ENCODE data around the gene NINJ1. TPM values are rescaled to one million over a fixed set of nuclear protein-coding genes. Genes with fewer than 3 reads are reported as not detected.

NINJ1 gene
- total and polyA plus RNA-seq, 5 donors from 2014 or later: 68.5 to 144 (median 75.4) TPM

DNA sequence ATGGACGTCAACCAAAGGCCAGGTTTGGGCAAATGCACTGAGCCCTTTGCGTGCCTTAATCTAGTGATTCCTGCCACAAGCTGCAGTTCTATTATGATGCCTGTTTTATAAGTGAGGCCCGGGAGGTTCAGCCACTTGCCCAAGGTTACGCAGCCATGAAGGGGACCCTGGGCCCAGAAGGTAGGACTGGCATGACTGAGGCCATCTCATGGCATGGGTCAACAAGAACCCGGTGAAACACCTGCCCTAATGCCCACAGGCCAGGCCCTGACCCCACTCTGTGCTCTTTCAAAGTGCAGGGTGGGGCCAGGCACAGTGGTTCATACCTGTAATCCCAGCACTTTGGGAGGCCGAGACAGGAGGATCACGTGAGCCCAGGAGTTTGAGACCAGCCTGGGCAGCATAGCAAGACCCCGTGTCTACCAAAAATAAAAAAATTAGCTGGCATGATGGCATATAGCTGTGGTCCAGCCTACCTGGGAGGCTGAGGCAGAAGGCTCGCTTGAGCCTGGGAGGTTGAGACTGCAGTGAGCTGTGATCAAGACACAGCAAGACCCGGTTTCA, 8.6 kb downstream of the NINJ1 start:
- H3K9me3 Mint-ChIP-seq: no peaks in the 10 kb centered on the region
- peak overlapping the region in 2 of 4 donors; percentile 67 to 73 for H3K4me3 Mint-ChIP-seq
- no peaks in the 10 kb centered on the region for H3K27me3 Mint-ChIP-seq
- H3K27ac Mint-ChIP-seq: peak overlapping the region; percentile 91 to 95 (median 92)
- H3K4me1 Mint-ChIP-seq: peaks cover 0 to 57% (median 25%) of the 10 kb centered on the region in 4 donors
- H3K36me3 Mint-ChIP-seq: peaks cover 10% of the 10 kb centered on the region
- Histone ChIP-seq H3K36me3 (ENCODE audit: control insufficient read depth, insufficient read depth, low read length) (peaks cover 25% of the 10 kb centered on the region), H3K27ac (ENCODE audit: insufficient read depth, low read length, poor library complexity, severe bottlenecking) (peak overlapping the region; percentile 35), H3K9me3 (ENCODE audit: control insufficient read depth in 2 of 2, low read length in 2 of 2) (no peaks in the 10 kb centered on the region), H3K4me3 (ENCODE audit: low read depth, low read length) (no peak overlapping the region), H3K27me3 (ENCODE audit: control insufficient read depth, insufficient read depth, low read length) (no peaks in the 10 kb centered on the region), H3K4me1 (ENCODE audit: control insufficient read depth, insufficient read depth, low read length, poor library complexity, severe bottlenecking) (peaks cover 43% of the 10 kb centered on the region)
- DNase-seq: no peak
- ATAC-seq (ENCODE audit: low read depth in 2 of 2): no peak

DNA sequence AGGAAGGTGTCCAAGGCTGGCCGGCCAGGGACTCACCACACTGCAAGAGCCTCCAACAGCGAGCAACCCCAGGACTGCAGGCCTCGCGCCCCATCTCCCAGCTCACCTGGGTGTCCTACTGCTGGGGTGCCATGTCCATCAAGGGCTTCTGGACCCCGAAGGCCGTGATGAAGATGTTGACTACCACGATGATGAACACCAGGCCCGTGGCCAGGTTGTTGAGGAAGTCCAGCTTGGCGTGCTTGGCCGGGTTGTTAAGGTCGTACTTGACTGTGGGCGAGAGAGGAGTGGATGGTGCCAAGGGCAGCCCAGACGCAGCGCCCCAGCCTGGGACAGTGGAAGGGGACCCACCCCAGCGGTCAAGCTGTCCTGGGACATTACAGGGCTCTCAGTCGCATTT, 9.3 kb downstream of the NINJ1 start:
- H3K4me1 ChIP-seq (ENCODE audit: control insufficient read depth, insufficient read depth, low read length, poor library complexity, severe bottlenecking): peaks cover 43% of the 10 kb centered on the region
- no peak overlapping the region for H3K4me3 Mint-ChIP-seq

DNA sequence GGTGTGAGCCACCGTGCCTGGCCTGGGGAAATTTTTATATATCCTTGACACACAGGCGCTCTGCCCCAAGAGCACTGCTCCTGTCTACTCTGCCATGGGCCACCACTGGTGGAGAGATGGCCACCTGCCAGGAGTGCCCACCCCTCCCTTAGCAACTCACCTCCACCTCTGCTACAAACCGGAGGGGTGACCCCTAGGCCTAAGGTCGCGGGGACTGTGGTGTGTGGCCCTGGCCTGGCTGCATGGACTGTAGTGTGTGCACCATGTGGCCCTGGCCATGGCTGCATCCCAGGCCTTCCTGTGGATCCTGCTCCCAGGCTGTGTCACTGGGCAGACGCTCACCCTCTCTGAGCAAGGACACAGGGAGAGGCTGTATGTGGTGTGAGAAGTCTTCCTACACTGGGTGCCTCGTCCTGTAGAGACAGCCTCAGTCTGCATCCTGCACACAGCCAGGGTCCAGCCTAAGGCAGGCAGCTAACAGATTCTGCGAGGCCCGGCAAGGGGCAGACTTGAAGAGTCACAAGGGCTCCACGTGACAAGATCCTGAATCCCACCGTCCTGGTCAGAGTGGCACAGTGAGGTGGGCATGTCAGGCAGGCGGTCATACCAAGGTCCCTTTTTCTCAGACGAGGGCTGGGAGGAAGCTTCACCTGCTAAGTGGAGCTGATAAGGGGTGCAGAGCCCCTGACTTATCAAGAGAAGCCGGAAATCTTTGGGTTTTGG, 10.3 kb downstream of the NINJ1 start:
- Mint-ChIP-seq H3K4me3 (no peak overlapping the region), H3K27ac (peak overlapping the region in 1 of 3 donors; percentile 49), H3K36me3 (peaks cover 12% of the 10 kb centered on the region), H3K4me1 (peaks cover 0 to 62% (median 26%) of the 10 kb centered on the region in 4 donors), H3K27me3 (no peaks in the 10 kb centered on the region), H3K9me3 (no peaks in the 10 kb centered on the region)
- ATAC-seq (ENCODE audit: low read depth in 2 of 2) (no peak), DNase-seq (no peak)
- Histone ChIP-seq H3K4me1 (ENCODE audit: control insufficient read depth, insufficient read depth, low read length, poor library complexity, severe bottlenecking) (peaks cover 40% of the 10 kb centered on the region), H3K4me3 (ENCODE audit: low read depth, low read length) (no peak overlapping the region), H3K36me3 (ENCODE audit: control insufficient read depth, insufficient read depth, low read length) (peaks cover 25% of the 10 kb centered on the region), H3K9me3 (ENCODE audit: control insufficient read depth in 2 of 2, low read length in 2 of 2) (no peaks in the 10 kb centered on the region), H3K27me3 (ENCODE audit: control insufficient read depth, insufficient read depth, low read length) (no peaks in the 10 kb centered on the region), H3K27ac (ENCODE audit: insufficient read depth, low read length, poor library complexity, severe bottlenecking) (no peak overlapping the region)

More for the DNA sequence above, 9.3 kb downstream of the NINJ1 start:
- Mint-ChIP-seq H3K36me3 (peaks cover 12% of the 10 kb centered on the region), H3K27me3 (no peaks in the 10 kb centered on the region), H3K9me3 (no peaks in the 10 kb centered on the region), H3K27ac (peak overlapping the region in 2 of 3 donors; percentile 49 to 55), H3K4me1 (peaks cover 0 to 60% (median 27%) of the 10 kb centered on the region in 4 donors)
- H3K27ac ChIP-seq (ENCODE audit: insufficient read depth, low read length, poor library complexity, severe bottlenecking): no peak overlapping the region
- peaks cover 25% of the 10 kb centered on the region for H3K36me3 ChIP-seq (ENCODE audit: control insufficient read depth, insufficient read depth, low read length)
- no peak for DNase-seq
- no peak for ATAC-seq (ENCODE audit: low read depth in 2 of 2)
- H3K9me3 ChIP-seq (ENCODE audit: control insufficient read depth in 2 of 2, low read length in 2 of 2): no peaks in the 10 kb centered on the region
- no peaks in the 10 kb centered on the region for H3K27me3 ChIP-seq (ENCODE audit: control insufficient read depth, insufficient read depth, low read length)
- no peak overlapping the region for H3K4me3 ChIP-seq (ENCODE audit: low read depth, low read length)

DNA sequence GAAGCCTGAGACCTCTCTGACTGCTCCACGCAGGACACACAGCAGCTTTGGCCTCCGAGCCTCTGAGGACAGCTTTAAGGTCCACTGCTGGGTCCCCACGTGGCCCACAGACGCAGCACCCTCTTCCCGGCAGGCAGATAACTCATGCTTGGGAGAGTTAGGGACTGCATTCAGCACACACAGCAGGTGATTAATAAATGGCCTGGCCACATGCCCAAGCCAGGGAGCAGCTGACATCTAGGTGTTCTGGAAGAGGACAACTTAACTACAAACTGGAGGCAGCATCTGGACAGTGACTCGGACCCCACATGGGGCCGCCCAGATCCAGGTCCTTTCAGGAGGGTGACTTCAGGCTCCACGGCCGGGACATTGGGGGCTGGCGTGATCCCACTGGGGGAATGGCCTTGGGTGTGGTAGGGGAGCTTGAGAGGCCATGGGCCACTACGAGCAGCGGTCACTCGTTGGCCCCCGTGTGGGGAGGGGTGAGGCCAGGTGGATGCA, 11.3 kb downstream of the NINJ1 start:
- H3K27me3 ChIP-seq (ENCODE audit: control insufficient read depth, insufficient read depth, low read length): no peaks in the 10 kb centered on the region
- ATAC-seq (ENCODE audit: low read depth in 2 of 2): no peak
- no peaks in the 10 kb centered on the region for H3K9me3 ChIP-seq (ENCODE audit: control insufficient read depth in 2 of 2, low read length in 2 of 2)

DNA sequence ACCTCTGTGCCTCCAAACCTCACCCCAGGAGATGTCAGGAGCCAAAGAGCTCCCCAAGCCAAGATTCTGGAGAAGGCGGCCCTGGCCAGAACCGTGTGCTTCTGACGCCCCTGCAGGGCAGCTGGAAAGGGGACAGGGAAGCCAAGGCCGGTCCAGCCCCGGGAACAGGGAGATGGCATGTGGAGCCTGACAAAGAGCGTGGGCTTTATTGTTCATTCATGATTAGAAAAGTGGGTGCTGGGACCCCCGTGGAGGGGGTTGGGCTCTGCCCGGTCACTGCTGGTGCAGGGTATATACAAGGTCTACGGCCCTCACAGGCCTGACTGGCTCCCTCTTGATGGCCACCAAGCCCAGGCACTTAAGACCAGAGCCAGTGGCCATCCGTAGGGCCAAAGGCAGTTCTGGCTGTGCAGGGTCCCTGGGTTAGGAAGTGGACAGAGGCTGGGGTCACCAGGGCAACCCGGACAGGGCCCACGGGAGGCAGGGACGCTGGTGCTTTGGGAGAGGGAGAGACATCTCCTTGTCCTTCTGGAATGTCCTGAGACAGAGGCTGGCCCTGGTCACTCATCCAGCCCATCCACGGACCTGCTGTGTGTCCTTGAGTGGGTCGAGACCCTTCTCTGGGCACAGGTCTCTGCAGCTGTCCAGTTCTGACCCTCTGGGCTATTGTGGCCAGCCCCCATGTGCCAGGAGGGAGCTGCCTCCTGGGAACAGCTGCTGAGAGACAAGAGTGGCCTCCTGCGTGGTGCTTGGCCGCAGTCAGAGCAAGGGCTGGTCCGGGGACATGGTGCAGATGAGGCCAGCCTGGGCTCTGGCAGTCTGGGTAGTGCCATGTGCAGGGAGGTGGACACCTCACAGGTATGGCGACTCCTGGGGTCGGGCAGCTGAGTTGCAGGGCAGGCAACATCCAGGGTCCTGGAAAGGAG, 12.5 kb downstream of the NINJ1 start:
- Histone ChIP-seq H3K4me1 (ENCODE audit: control insufficient read depth, insufficient read depth, low read length, poor library complexity, severe bottlenecking) (peaks cover 20% of the 10 kb centered on the region), H3K27ac (ENCODE audit: insufficient read depth, low read length, poor library complexity, severe bottlenecking) (no peak overlapping the region), H3K36me3 (ENCODE audit: control insufficient read depth, insufficient read depth, low read length) (peaks cover 25% of the 10 kb centered on the region), H3K9me3 (ENCODE audit: control insufficient read depth in 2 of 2, low read length in 2 of 2) (no peaks in the 10 kb centered on the region), H3K27me3 (ENCODE audit: control insufficient read depth, insufficient read depth, low read length) (no peaks in the 10 kb centered on the region), H3K4me3 (ENCODE audit: low read depth, low read length) (no peak overlapping the region)
- Mint-ChIP-seq H3K27ac (peak overlapping the region in 1 of 3 donors; percentile 75), H3K27me3 (no peaks in the 10 kb centered on the region), H3K4me3 (no peak overlapping the region), H3K9me3 (no peaks in the 10 kb centered on the region), H3K4me1 (peaks cover 5 to 45% (median 17%) of the 10 kb centered on the region in 4 donors), H3K36me3 (peaks cover 12% of the 10 kb centered on the region)
- no peak for ATAC-seq (ENCODE audit: low read depth in 2 of 2)
- DNase-seq: no peak

More for the DNA sequence above, 11.3 kb downstream of the NINJ1 start:
- Mint-ChIP-seq H3K9me3 (no peaks in the 10 kb centered on the region), H3K27ac (no peak overlapping the region), H3K4me1 (peaks cover 5 to 57% (median 23%) of the 10 kb centered on the region in 4 donors), H3K4me3 (peak overlapping the region in 1 of 4 donors; percentile 15), H3K27me3 (no peaks in the 10 kb centered on the region), H3K36me3 (peaks cover 12% of the 10 kb centered on the region)
- H3K36me3 ChIP-seq (ENCODE audit: control insufficient read depth, insufficient read depth, low read length): peaks cover 25% of the 10 kb centered on the region
- H3K4me1 ChIP-seq (ENCODE audit: control insufficient read depth, insufficient read depth, low read length, poor library complexity, severe bottlenecking): peaks cover 32% of the 10 kb centered on the region
- H3K27ac ChIP-seq (ENCODE audit: insufficient read depth, low read length, poor library complexity, severe bottlenecking): no peak overlapping the region
- H3K4me3 ChIP-seq (ENCODE audit: low read depth, low read length): no peak overlapping the region
- no peak for DNase-seq

DNA sequence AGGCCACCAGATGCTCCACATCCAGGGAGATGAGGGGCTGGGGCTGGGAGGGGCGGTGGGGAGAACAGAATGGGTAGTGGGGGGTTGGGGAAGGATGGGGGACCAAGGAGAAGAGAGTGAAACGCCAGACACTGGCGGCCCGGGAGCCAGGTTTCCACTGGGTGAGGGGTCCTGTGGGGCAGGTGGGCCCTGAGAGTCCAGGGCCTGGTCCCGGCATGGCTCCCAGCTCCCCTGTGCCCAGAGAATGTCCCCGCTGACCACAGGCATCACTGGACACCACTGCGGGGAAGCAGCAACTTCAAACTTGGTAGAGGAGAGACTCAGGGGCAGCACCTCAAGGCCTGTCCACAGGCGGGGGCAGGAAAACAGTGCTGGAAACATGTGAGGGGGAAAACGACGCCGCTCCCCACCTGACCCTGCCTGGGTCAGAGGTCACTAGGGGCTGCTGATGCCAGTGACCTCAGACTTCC, 13.2 kb downstream of the NINJ1 start:
- Mint-ChIP-seq H3K27me3 (no peaks in the 10 kb centered on the region), H3K9me3 (no peaks in the 10 kb centered on the region), H3K36me3 (peaks cover 9% of the 10 kb centered on the region), H3K27ac (peak overlapping the region in 1 of 3 donors; percentile 36), H3K4me3 (no peak overlapping the region), H3K4me1 (peaks cover 5 to 38% (median 14%) of the 10 kb centered on the region in 4 donors)
- H3K4me1 ChIP-seq (ENCODE audit: control insufficient read depth, insufficient read depth, low read length, poor library complexity, severe bottlenecking): peaks cover 13% of the 10 kb centered on the region
- H3K27ac ChIP-seq (ENCODE audit: insufficient read depth, low read length, poor library complexity, severe bottlenecking): no peak overlapping the region
- peaks cover 25% of the 10 kb centered on the region for H3K36me3 ChIP-seq (ENCODE audit: control insufficient read depth, insufficient read depth, low read length)
- ATAC-seq (ENCODE audit: low read depth in 2 of 2) (no peak), DNase-seq (no peak)
- H3K9me3 ChIP-seq (ENCODE audit: control insufficient read depth in 2 of 2, low read length in 2 of 2): no peaks in the 10 kb centered on the region
- H3K27me3 ChIP-seq (ENCODE audit: control insufficient read depth, insufficient read depth, low read length): no peaks in the 10 kb centered on the region
- no peak overlapping the region for H3K4me3 ChIP-seq (ENCODE audit: low read depth, low read length)
